ENCODE data around the gene COG8. TPM values are rescaled to one million over a fixed set of nuclear protein-coding genes. Genes with fewer than 3 reads are reported as not detected.
A peak's percentile ranks its signal among the peaks of the same experiment; 100 is the strongest.

COG8 gene
- 10 to 100 TPM; 24.4 to 31.8 TPM for total RNA-seq

GRCh38 chr16:69339289-69340094 is at the start of gene COG8, which contains the start of gene NIP7:
Gene COG8 (minus strand): TSS chr16:69339564. CDS start chr16:69339552, 12 bp downstream.
Gene NIP7 (plus strand): TSS chr16:69339772. CDS start chr16:69339830, 58 bp downstream.
- peak; percentile 98 for DNase-seq (ENCODE audit: low spot score)
- H3K36me3 ChIP-seq, result peaks cover 28% of the 10 kb centered on the region
- TF ChIP-seq CTCF (IDR thresholded peaks at IDR 0.05), result peak; percentile 76 to 88
- peak within 1 kb of the TSS; percentile 91 for H3K27ac ChIP-seq
- peaks cover 0 to 28% of the 10 kb centered on the region in 2 donors for H3K4me1 ChIP-seq
- no peaks in the 10 kb centered on the region for H3K9me3 ChIP-seq
- H3K27me3 ChIP-seq, result no peaks in the 10 kb centered on the region
- H3K4me3 ChIP-seq, result peak within 1 kb of the TSS; percentile 82 to 96

GRCh38 chr16:69386596-69386995 is 47.2 kb upstream of the COG8 start:
- peak overlapping the region in 1 of 2 donors; percentile 69 for H3K4me3 ChIP-seq
- no peak for DNase-seq (ENCODE audit: low spot score)
- peak overlapping the region; percentile 78 to 88 for H3K27ac ChIP-seq
- no peaks in the 10 kb centered on the region for H3K27me3 ChIP-seq
- H3K36me3 ChIP-seq, result peaks cover 21% of the 10 kb centered on the region
- H3K9me3 ChIP-seq, result no peaks in the 10 kb centered on the region
- no peak for TF ChIP-seq CTCF (IDR thresholded peaks at IDR 0.05)
- peaks cover 0 to 26% of the 10 kb centered on the region in 2 donors for H3K4me1 ChIP-seq

GRCh38 chr16:69384974-69385373 is 45.6 kb upstream of the COG8 start:
- Histone ChIP-seq H3K4me1 (peaks cover 0 to 30% of the 10 kb centered on the region in 2 donors), H3K27me3 (no peaks in the 10 kb centered on the region), H3K4me3 (peak overlapping the region; percentile 63 to 69), H3K9me3 (no peaks in the 10 kb centered on the region), H3K36me3 (peaks cover 36% of the 10 kb centered on the region), H3K27ac (peak overlapping the region; percentile 78 to 88)
- TF ChIP-seq CTCF (IDR thresholded peaks at IDR 0.05), result no peak
- DNase-seq (ENCODE audit: low spot score), result no peak

- no peak for TF ChIP-seq CTCF (IDR thresholded peaks at IDR 0.05)
- H3K27ac ChIP-seq, result no peak overlapping the region
- H3K4me1 ChIP-seq, result peaks cover 0 to 30% of the 10 kb centered on the region in 2 donors
- no peaks in the 10 kb centered on the region for H3K9me3 ChIP-seq
- peaks cover 58% of the 10 kb centered on the region for H3K36me3 ChIP-seq
- no peak for DNase-seq (ENCODE audit: low spot score)
- H3K27me3 ChIP-seq, result no peaks in the 10 kb centered on the region
- H3K4me3 ChIP-seq, result no peak overlapping the region
These were observed 43.1 kb upstream of the COG8 start for GRCh38 chr16:69382421-69382820.

- H3K27me3 ChIP-seq, result no peaks in the 10 kb centered on the region
- H3K4me3 ChIP-seq, result no peak overlapping the region
- H3K36me3 ChIP-seq, result peaks cover 58% of the 10 kb centered on the region
- no peaks in the 10 kb centered on the region for H3K9me3 ChIP-seq
- no peak for TF ChIP-seq CTCF (IDR thresholded peaks at IDR 0.05)
- DNase-seq (ENCODE audit: low spot score), result no peak
- peaks cover 0 to 27% of the 10 kb centered on the region in 2 donors for H3K4me1 ChIP-seq
- H3K27ac ChIP-seq, result no peak overlapping the region
These were observed 41.9 kb upstream of the COG8 start for GRCh38 chr16:69381231-69381630.

Data from right atrium auricular region (tissue), 2 donors.